Body of pancreas (tissue), 4 donors: Measurements from ENCODE around the gene CDHR5. TPM values are rescaled to one million over a fixed set of nuclear protein-coding genes. Genes with fewer than 3 reads are reported as not detected.

Source experiments
- ATAC-seq: fragments of 150-250 bp; one replicate; pipeline ENCODE4 v1.9.1; 2016
- DNase-seq, 4 donors: peaks; one replicate each; pipeline ENCODE4 v3.0.0-alpha.2; 2019
- H3K27ac ChIP-seq, 4 donors: fragments of 200-600 bp; sonication (generic); 1 replicate in 3 of 4; 2 replicates in 1 of 4; pipeline versions ENCODE4 v1.5.1 to v1.6.1; 2016 to 2019; ENCODE audit warnings: mild to moderate bottlenecking in 1 of 4, mixed read lengths in 1 of 4, moderate library complexity in 1 of 4
- H3K27me3 ChIP-seq, 2 donors: fragments of 200-600 bp; sonication (generic); one replicate each; pipeline ENCODE4 v1.6.0; 2016; ENCODE audit warnings: mild to moderate bottlenecking in 1 of 2
- H3K36me3 ChIP-seq, 2 donors: fragments of 200-600 bp; sonication (generic); replicated peaks in 1 of 2; 2 replicates each; pipeline ENCODE4 v1.5.1; 2016; ENCODE audit warnings: low read depth in 2 of 2; ENCODE audit not compliant: insufficient read depth in 1 of 2
- H3K4me1 ChIP-seq: fragments of 200-600 bp; sonication (generic); one replicate; pipeline ENCODE4 v1.6.0; 2016
- H3K4me3 ChIP-seq, 2 donors: fragments of 200-600 bp; sonication (generic); 1 replicate in 1 of 2; 2 replicates in 1 of 2; pipeline ENCODE4 v1.5.1; 2016 to 2019
- H3K9me3 ChIP-seq, 3 donors: fragments of 200-600 bp; sonication (generic); 1 replicate in 2 of 3; 2 replicates in 1 of 3; pipeline ENCODE4 v1.5.1; 2016
- CTCF ChIP-seq, 7 experiments: fragments of 450-650 bp in 4 of 7; fragments of 200-600 bp in 3 of 7; sonication (generic) in 3 of 7; IDR thresholded peaks; one replicate each; pipeline ENCODE4 v1.5.1; 2016 to 2019; ENCODE audit warnings: antibody characterized with exemption in 7 of 7
- POLR2A ChIP-seq, 3 donors: fragments of 450-650 bp; IDR thresholded peaks; one replicate each; pipeline ENCODE4 v1.6.1; 2016; ENCODE audit warnings: antibody characterized with exemption in 3 of 3, mild to moderate bottlenecking in 2 of 3
- WGBS, 2 donors: methylation state at CpG; one replicate each; pipeline ENCODE4 v1.1.5; 2017; 5-methylcytosine and 5-hydroxymethylcytosine counted together
- intact Hi-C: fragments of 100-400 bp; cut with DNase I; formaldehyde crosslinking; loops from one replicate; pipeline ENCODE4 v1.15.1; 2023
- total RNA-seq, 2 donors: library from RNA; depleted of rRNA; stranded (reverse); fragments of >200 nt; gene quantifications; one replicate each; pipeline ENCODE4 v1.1.0, GENCODE V29; 2016

CDHR5 gene
- total RNA-seq, 2 donors from 2014 or later = 14.5 TPM; not detected in 1

- ATAC-seq = no peak
- TF ChIP-seq POLR2A (IDR thresholded peaks at IDR 0.05) (no peak), CTCF (IDR thresholded peaks at IDR 0.05) (no peak)
- no peak for DNase-seq
Measured at GRCh38 chr11:597166-597725, 27.5 kb downstream of the CDHR5 start.

GRCh38 chr11:596374-596773 is 28.4 kb downstream of the CDHR5 start:
- Histone ChIP-seq H3K4me1 (no peaks in the 10 kb centered on the region), H3K27me3 (no peaks in the 10 kb centered on the region), H3K4me3 (no peak overlapping the region), H3K27ac (no peak overlapping the region), H3K9me3 (no peaks in the 10 kb centered on the region), H3K36me3 (peaks cover 18 to 41% of the 10 kb centered on the region in 2 donors)
- no peak for TF ChIP-seq POLR2A (IDR thresholded peaks at IDR 0.05)
- TF ChIP-seq CTCF (IDR thresholded peaks at IDR 0.05) = no peak
- intact Hi-C loops = no loop called here
- ATAC-seq = no peak
- WGBS, 2 donors = 90 to 92% methylated on average over 10 of the region's 10 CpGs
- DNase-seq = no peak

More at GRCh38 chr11:597166-597725, 27.5 kb downstream of the CDHR5 start:
- Histone ChIP-seq H3K9me3 (no peaks in the 10 kb centered on the region), H3K27ac (no peak overlapping the region), H3K4me1 (no peaks in the 10 kb centered on the region), H3K4me3 (no peak overlapping the region), H3K36me3 (peaks cover 18 to 45% of the 10 kb centered on the region in 2 donors), H3K27me3 (no peaks in the 10 kb centered on the region)
- 85 to 89% methylated on average over 4 to 29 of the region's 29 CpGs for WGBS, 2 donors
- intact Hi-C loops = no loop called here

GRCh38 chr11:595400-595799 is 29.4 kb downstream of the CDHR5 start:
- Histone ChIP-seq H3K4me1 (no peaks in the 10 kb centered on the region), H3K4me3 (no peak overlapping the region), H3K27ac (no peak overlapping the region), H3K27me3 (no peaks in the 10 kb centered on the region), H3K36me3 (peaks cover 18 to 41% of the 10 kb centered on the region in 2 donors), H3K9me3 (no peaks in the 10 kb centered on the region)
- TF ChIP-seq POLR2A (IDR thresholded peaks at IDR 0.05) = no peak
- TF ChIP-seq CTCF (IDR thresholded peaks at IDR 0.05) = no peak
- DNase-seq (no peak), ATAC-seq (no peak)
- WGBS, 2 donors = 87 to 90% methylated on average over 3 to 10 of the region's 10 CpGs
- intact Hi-C loops = no loop called here

GRCh38 chr11:593347-593746 is 31.4 kb downstream of the CDHR5 start:
- H3K4me3 ChIP-seq = no peak overlapping the region
- H3K27ac ChIP-seq = no peak overlapping the region
- intact Hi-C loops = no loop called here
- no peaks in the 10 kb centered on the region for H3K4me1 ChIP-seq
- 91 to 96% methylated on average over 12 to 14 of the region's 21 CpGs for WGBS, 2 donors
- no peaks in the 10 kb centered on the region for H3K27me3 ChIP-seq
- TF ChIP-seq CTCF (IDR thresholded peaks at IDR 0.05) (no peak), POLR2A (IDR thresholded peaks at IDR 0.05) (no peak)
- ATAC-seq (no peak), DNase-seq (no peak)
- peaks cover 18 to 41% of the 10 kb centered on the region in 2 donors for H3K36me3 ChIP-seq
- H3K9me3 ChIP-seq = no peaks in the 10 kb centered on the region

GRCh38 chr11:592918-593317 is 31.8 kb downstream of the CDHR5 start:
- Histone ChIP-seq H3K4me1 (no peaks in the 10 kb centered on the region), H3K4me3 (no peak overlapping the region), H3K27ac (no peak overlapping the region), H3K36me3 (peaks cover 18 to 38% of the 10 kb centered on the region in 2 donors), H3K9me3 (no peaks in the 10 kb centered on the region), H3K27me3 (no peaks in the 10 kb centered on the region)
- no peak for DNase-seq
- WGBS, 2 donors = 87 to 88% methylated on average over 10 of the region's 10 CpGs
- ATAC-seq = no peak
- TF ChIP-seq POLR2A (IDR thresholded peaks at IDR 0.05) = no peak
- TF ChIP-seq CTCF (IDR thresholded peaks at IDR 0.05) = no peak
- intact Hi-C loops = no loop called here
